ENCODE data around the gene PALM2AKAP2. TPM values are rescaled to one million over a fixed set of nuclear protein-coding genes. Genes with fewer than 3 reads are reported as not detected.

PALM2AKAP2 gene
- total RNA-seq, 1 donor = under 0.01 TPM

GRCh38 chr9:109765830-109766229 is 14.2 kb upstream of the PALM2AKAP2 start:
- Histone ChIP-seq H3K4me3 (ENCODE audit: low read length) (no peak overlapping the region), H3K27me3 (ENCODE audit: insufficient read depth, low read length) (peaks cover 6% of the 10 kb centered on the region), H3K4me1 (ENCODE audit: insufficient read depth, low read length) (no peaks in the 10 kb centered on the region), H3K9me3 (ENCODE audit: low read depth, low read length) (no peaks in the 10 kb centered on the region)

DNA sequence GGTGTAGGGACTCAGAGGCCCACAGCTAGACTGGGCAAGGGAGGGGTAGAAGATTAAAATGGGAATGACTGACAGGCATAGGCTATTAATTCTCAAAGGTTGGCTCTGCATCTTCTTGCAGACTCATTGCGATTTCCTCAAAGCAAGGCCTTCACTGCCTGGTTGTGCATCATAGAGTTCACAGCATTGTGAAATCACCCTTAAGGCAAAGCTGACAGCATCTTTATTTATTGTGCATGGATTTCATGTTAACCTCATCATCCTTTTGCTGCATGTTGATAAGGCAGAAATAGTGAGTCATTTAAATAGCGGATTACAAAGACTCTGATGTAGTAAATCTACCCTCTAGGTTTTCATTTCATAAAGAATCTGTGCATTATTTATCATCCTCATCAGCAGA is 13.6 kb upstream of the PALM2AKAP2 start:
- no peaks in the 10 kb centered on the region for H3K4me1 ChIP-seq (ENCODE audit: insufficient read depth, low read length)
- H3K4me3 ChIP-seq (ENCODE audit: low read length) = no peak overlapping the region
- peaks cover 8% of the 10 kb centered on the region for H3K27me3 ChIP-seq (ENCODE audit: insufficient read depth, low read length)
- no peaks in the 10 kb centered on the region for H3K9me3 ChIP-seq (ENCODE audit: low read depth, low read length)

DNA sequence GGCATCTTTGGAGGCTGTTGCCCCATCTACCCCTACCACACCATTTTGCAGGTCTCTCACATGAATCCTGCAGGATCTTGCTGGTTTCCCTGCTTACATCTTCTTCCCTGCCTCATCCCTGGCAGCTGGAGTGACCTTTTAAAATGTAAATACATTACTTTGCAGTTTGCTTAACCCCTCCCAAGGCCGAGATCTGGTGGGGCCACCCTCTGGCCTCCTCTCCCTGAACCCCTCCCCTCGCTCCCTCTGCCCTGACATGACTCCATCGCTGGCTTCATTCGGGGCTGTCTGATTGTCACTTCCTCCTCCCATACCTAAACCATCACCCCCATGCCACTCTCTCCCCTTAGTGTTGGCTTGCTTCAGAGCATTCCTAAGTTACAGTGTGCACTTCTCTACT is 12.6 kb upstream of the PALM2AKAP2 start:
- H3K4me1 ChIP-seq (ENCODE audit: insufficient read depth, low read length) = no peaks in the 10 kb centered on the region
- peaks cover 8% of the 10 kb centered on the region for H3K27me3 ChIP-seq (ENCODE audit: insufficient read depth, low read length)
- no peak overlapping the region for H3K4me3 ChIP-seq (ENCODE audit: low read length)
- no peaks in the 10 kb centered on the region for H3K9me3 ChIP-seq (ENCODE audit: low read depth, low read length)

- no peaks in the 10 kb centered on the region for H3K4me1 ChIP-seq (ENCODE audit: insufficient read depth, low read length)
- no peak overlapping the region for H3K4me3 ChIP-seq (ENCODE audit: low read length)
- no peaks in the 10 kb centered on the region for H3K9me3 ChIP-seq (ENCODE audit: low read depth, low read length)
- peaks cover 8% of the 10 kb centered on the region for H3K27me3 ChIP-seq (ENCODE audit: insufficient read depth, low read length)
Measured at GRCh38 chr9:109767814-109768213, 12.2 kb upstream of the PALM2AKAP2 start.

- H3K4me1 ChIP-seq (ENCODE audit: insufficient read depth, low read length) = no peaks in the 10 kb centered on the region
- no peaks in the 10 kb centered on the region for H3K9me3 ChIP-seq (ENCODE audit: low read depth, low read length)
- H3K4me3 ChIP-seq (ENCODE audit: low read length) = no peak overlapping the region
- peaks cover 8% of the 10 kb centered on the region for H3K27me3 ChIP-seq (ENCODE audit: insufficient read depth, low read length)
Measured at GRCh38 chr9:109769250-109769649, 10.7 kb upstream of the PALM2AKAP2 start.

DNA sequence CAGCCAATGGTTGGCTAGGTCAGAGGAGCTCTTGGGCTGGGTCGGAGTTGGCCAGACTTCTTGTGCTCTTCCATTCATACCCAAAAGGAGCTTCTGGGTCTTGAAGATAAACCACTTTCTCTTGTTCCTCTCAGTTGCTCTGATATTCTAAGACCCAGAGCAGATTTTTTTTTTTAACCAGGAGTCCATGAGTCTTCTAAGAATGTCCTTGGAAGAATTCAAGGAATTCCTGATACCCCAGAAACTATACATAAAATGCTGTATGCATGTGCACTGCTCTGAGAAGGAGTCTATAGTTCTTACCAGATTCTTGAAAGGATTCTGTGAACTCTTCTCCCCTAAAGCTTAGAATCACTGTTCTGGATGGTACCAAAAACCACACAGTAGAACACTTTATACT is 9.9 kb upstream of the PALM2AKAP2 start:
- Histone ChIP-seq H3K4me3 (ENCODE audit: low read length) (no peak overlapping the region), H3K9me3 (ENCODE audit: low read depth, low read length) (no peaks in the 10 kb centered on the region), H3K4me1 (ENCODE audit: insufficient read depth, low read length) (no peaks in the 10 kb centered on the region), H3K27me3 (ENCODE audit: insufficient read depth, low read length) (peaks cover 8% of the 10 kb centered on the region)

GRCh38 chr9:109771087-109771486 is 8.9 kb upstream of the PALM2AKAP2 start:
- Histone ChIP-seq H3K4me1 (ENCODE audit: insufficient read depth, low read length) (no peaks in the 10 kb centered on the region), H3K4me3 (ENCODE audit: low read length) (no peak overlapping the region), H3K27me3 (ENCODE audit: insufficient read depth, low read length) (peaks cover 8% of the 10 kb centered on the region), H3K9me3 (ENCODE audit: low read depth, low read length) (no peaks in the 10 kb centered on the region)

DNA sequence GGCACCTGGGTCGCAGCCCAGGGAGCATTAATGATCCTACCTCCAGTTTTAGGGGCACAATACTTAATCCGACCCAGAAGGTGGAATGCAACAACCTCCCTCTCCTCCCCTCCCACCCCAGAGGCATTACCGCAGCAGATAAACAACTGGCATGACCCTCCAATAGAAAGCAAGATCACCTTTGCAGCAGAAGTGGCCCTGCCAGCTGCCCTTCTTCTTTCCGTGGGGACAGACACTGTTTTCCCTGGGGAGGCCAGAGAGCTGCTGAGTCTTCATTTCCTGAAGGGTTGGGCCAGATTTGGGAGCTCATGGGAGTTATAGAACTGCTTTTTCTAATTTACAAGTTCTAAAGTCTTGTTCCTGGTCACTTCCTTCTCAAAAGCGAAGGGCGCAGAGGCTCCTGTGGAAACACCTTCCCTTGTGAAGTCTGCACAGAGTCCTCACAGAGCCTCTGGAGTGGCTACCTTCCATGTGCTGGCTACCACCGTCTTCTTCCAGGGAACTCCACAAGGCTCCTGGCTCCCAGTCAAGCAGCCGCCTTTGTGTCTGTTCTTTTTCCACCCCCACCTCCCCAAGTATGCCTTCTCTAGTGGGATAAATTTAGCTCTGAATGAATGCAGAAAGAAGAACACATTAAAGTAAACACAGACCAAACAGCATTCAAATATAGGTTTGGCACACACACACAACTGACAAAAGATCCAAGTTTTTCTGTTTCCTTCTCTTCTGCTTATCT is 8.0 kb upstream of the PALM2AKAP2 start:
- Histone ChIP-seq H3K4me3 (ENCODE audit: low read length) (no peak overlapping the region), H3K9me3 (ENCODE audit: low read depth, low read length) (no peaks in the 10 kb centered on the region), H3K4me1 (ENCODE audit: insufficient read depth, low read length) (no peaks in the 10 kb centered on the region), H3K27me3 (ENCODE audit: insufficient read depth, low read length) (peaks cover 8% of the 10 kb centered on the region)

DNA sequence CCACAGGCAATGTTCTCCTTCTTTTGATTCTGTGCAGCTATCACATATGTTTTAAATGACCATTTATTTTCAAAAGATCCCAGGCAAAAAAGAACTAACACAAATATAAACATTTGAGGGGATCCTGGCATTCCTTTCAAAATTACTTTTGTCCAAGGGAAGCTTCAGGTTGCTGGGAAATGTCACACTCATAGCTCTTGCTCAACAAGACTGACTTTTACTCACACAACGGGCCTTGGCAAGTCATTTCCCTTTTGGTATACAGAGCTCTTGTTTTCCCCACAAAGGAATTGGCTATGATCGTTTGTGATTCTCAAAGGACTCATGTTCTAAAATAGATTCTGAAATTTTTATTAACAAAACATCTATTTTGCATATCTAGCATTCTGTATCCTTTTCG is 4.5 kb upstream of the PALM2AKAP2 start:
- Histone ChIP-seq H3K4me1 (ENCODE audit: insufficient read depth, low read length) (no peaks in the 10 kb centered on the region), H3K27me3 (ENCODE audit: insufficient read depth, low read length) (peaks cover 13% of the 10 kb centered on the region), H3K9me3 (ENCODE audit: low read depth, low read length) (no peaks in the 10 kb centered on the region), H3K4me3 (ENCODE audit: low read length) (no peak overlapping the region)

DNA sequence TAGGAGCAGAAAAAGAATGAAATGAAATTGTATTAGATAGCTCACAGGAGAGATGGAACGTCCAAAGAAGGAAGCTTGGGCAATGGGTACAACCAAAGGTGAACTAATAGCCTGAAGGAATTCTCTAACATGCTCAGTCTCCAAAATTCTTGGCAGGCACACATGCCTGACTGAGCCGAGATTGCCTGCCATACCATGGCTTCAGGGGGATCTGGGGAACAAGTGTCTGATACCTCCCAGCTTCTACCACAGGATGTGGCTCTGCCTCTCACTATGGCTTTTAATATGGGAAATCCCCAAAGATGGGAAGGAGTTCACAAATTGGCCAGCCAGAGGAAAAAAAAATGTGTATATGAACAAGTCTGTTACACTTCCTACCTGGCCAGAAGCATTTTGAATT is 3.6 kb upstream of the PALM2AKAP2 start:
- Histone ChIP-seq H3K4me3 (ENCODE audit: low read length) (no peak overlapping the region), H3K27me3 (ENCODE audit: insufficient read depth, low read length) (peaks cover 18% of the 10 kb centered on the region), H3K9me3 (ENCODE audit: low read depth, low read length) (no peaks in the 10 kb centered on the region), H3K4me1 (ENCODE audit: insufficient read depth, low read length) (no peaks in the 10 kb centered on the region)

GRCh38 chr9:109780453-109781033 is 545 bp downstream of the PALM2AKAP2 start:
- peaks cover 29% of the 10 kb centered on the region for H3K27me3 ChIP-seq (ENCODE audit: insufficient read depth, low read length)
- H3K4me1 ChIP-seq (ENCODE audit: insufficient read depth, low read length) = no peaks in the 10 kb centered on the region
- H3K4me3 ChIP-seq (ENCODE audit: low read length) = no peak overlapping the region
- no peaks in the 10 kb centered on the region for H3K9me3 ChIP-seq (ENCODE audit: low read depth, low read length)

GRCh38 chr9:109781086-109781485 is 1.1 kb downstream of the PALM2AKAP2 start:
- Histone ChIP-seq H3K27me3 (ENCODE audit: insufficient read depth, low read length) (peaks cover 29% of the 10 kb centered on the region), H3K4me1 (ENCODE audit: insufficient read depth, low read length) (no peaks in the 10 kb centered on the region)

DNA sequence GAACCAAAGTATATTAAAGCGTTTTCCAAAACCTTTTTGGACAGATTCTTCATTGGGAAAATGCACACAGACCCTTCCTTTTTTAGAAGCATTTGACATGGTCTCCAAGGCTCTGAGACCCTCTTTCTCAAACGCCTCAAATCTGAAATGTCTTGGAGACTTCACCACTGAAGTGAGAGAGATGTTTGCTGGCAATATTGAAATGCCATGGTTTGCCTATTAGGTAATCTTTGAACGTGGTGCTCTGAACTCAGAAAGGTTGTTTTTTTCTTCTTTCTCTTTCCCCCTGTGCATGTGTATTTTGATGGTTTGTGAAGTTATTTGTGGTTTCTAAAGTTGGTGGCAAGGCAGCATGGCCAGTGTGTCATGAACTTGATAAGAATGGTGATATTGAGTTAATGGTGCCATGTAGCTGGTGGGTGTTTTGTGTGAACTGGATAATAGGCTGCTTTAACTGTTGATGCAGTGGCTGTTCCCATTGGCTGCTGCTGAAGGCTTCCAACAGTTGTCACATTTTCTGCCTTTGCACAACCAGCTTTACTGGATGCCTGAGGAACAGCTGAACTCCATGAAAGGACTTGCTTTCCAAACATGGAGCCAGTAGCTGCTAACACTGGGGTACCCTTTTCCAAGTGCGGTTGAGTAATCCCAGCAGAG is 1.7 kb downstream of the PALM2AKAP2 start:
- peaks cover 29% of the 10 kb centered on the region for H3K27me3 ChIP-seq (ENCODE audit: insufficient read depth, low read length)
- no peak overlapping the region for H3K4me3 ChIP-seq (ENCODE audit: low read length)

More at GRCh38 chr9:109781086-109781485, 1.1 kb downstream of the PALM2AKAP2 start:
- Histone ChIP-seq H3K9me3 (ENCODE audit: low read depth, low read length) (no peaks in the 10 kb centered on the region), H3K4me3 (ENCODE audit: low read length) (no peak overlapping the region)

GRCh38 chr9:109787735-109788134 is 7.7 kb downstream of the PALM2AKAP2 start:
- H3K4me1 ChIP-seq (ENCODE audit: insufficient read depth, low read length) = no peaks in the 10 kb centered on the region
- H3K4me3 ChIP-seq (ENCODE audit: low read length) = no peak overlapping the region
- peaks cover 2% of the 10 kb centered on the region for H3K27me3 ChIP-seq (ENCODE audit: insufficient read depth, low read length)
- H3K9me3 ChIP-seq (ENCODE audit: low read depth, low read length) = no peaks in the 10 kb centered on the region

More for the DNA sequence above, 1.7 kb downstream of the PALM2AKAP2 start:
- Histone ChIP-seq H3K9me3 (ENCODE audit: low read depth, low read length) (no peaks in the 10 kb centered on the region), H3K4me1 (ENCODE audit: insufficient read depth, low read length) (no peaks in the 10 kb centered on the region)

- H3K4me1 ChIP-seq (ENCODE audit: insufficient read depth, low read length) = no peaks in the 10 kb centered on the region
- H3K4me3 ChIP-seq (ENCODE audit: low read length) = no peak overlapping the region
- no peaks in the 10 kb centered on the region for H3K9me3 ChIP-seq (ENCODE audit: low read depth, low read length)
- no peaks in the 10 kb centered on the region for H3K27me3 ChIP-seq (ENCODE audit: insufficient read depth, low read length)
Measured at GRCh38 chr9:109789556-109789955, 9.6 kb downstream of the PALM2AKAP2 start.

Measured in mononuclear cell (primary cell).